Measurements from ENCODE around the gene SLC25A19. TPM values are rescaled to one million over a fixed set of nuclear protein-coding genes. Genes with fewer than 3 reads are reported as not detected.

The SLC25A19 gene
- total and polyA plus RNA-seq, 10 of the 15 experiments (the other 5 are each of a cell fraction or from before 2014, with no cell fraction given): 32.9 to 91.6 (median 53.7) TPM

- TF ChIP-seq RFX5 (IDR thresholded peaks at IDR 0.05; ENCODE audit: low read depth, low read length): no peak
- TF ChIP-seq MXI1 (IDR thresholded peaks at IDR 0.05; ENCODE audit: low read depth, low read length): peak; percentile 53
- TF ChIP-seq KLF5 (IDR thresholded peaks at IDR 0.05; ENCODE audit: partially characterized antibody): peak; percentile 88
- peak; percentile 95; the same call in 1 of the 2 replicates for TF ChIP-seq RB1 (IDR thresholded peaks at IDR 0.05; ENCODE audit: borderline replicate concordance)
- TF ChIP-seq SRF (IDR thresholded peaks at IDR 0.05; ENCODE audit: low read depth in 2 of 2, low read length in 2 of 2): peak in 1 of 2 experiments; percentile 18; a peak in 1 of 4 replicates
- peak; percentile 41; the same call in 1 of the 2 replicates for TF ChIP-seq RAD51 (IDR thresholded peaks at IDR 0.05)
- TF ChIP-seq TCF3 (IDR thresholded peaks at IDR 0.05; ENCODE audit: borderline replicate concordance, insufficient read depth, low read depth, low read length): no peak
- no peak for TF ChIP-seq YBX1 (IDR thresholded peaks at IDR 0.05)
- peak; percentile 97 for TF ChIP-seq IRF5 (IDR thresholded peaks at IDR 0.05; ENCODE audit: borderline replicate concordance)
- no peak for TF ChIP-seq ATF3 (IDR thresholded peaks at IDR 0.05; ENCODE audit: borderline replicate concordance, extremely low read depth, low read depth, low read length)
- peak; percentile 28; the same call in 1 of the 2 replicates for TF ChIP-seq MTA2 (IDR thresholded peaks at IDR 0.05; ENCODE audit: low read depth)
- peak; percentile 63 to 83; a peak in 3 of 4 replicates for TF ChIP-seq BHLHE40 (IDR thresholded peaks at IDR 0.05; ENCODE audit: borderline replicate concordance in 1 of 2, low read depth in 2 of 2, low read length in 1 of 2)
- TF ChIP-seq MEF2B (IDR thresholded peaks at IDR 0.05; ENCODE audit: partially characterized antibody, poor library complexity, severe bottlenecking): peak; percentile 31
- 0 out of 2 replicates have a peak, but pooled peaks have one; percentile 28 for TF ChIP-seq HSF1 (IDR thresholded peaks at IDR 0.05; ENCODE audit: low read depth, low read length)
- TF ChIP-seq GATAD2B (conservative IDR thresholded peaks at IDR 0.05; ENCODE audit: low read depth): peak; percentile 66
- peak; percentile 95 for TF ChIP-seq PML (IDR thresholded peaks at IDR 0.05; ENCODE audit: low read length)
- peak; percentile 96; the same call in 1 of the 2 replicates for TF ChIP-seq RCOR1 (conservative IDR thresholded peaks at IDR 0.05; ENCODE audit: low read depth, low read length)
- TF ChIP-seq MAX (IDR thresholded peaks at IDR 0.05; ENCODE audit: low read depth, low read length): peak; percentile 88; the same call in 1 of the 2 replicates
- peak; percentile 90 for TF ChIP-seq BRCA1 (IDR thresholded peaks at IDR 0.05; ENCODE audit: low read depth, low read length)
- TF ChIP-seq SREBF2 (IDR thresholded peaks at IDR 0.05; ENCODE audit: low read length): no peak
- TF ChIP-seq NR2C1 (IDR thresholded peaks at IDR 0.05): no peak; the same call in 1 of the 2 replicates
- TF ChIP-seq ATF7 (IDR thresholded peaks at IDR 0.05; ENCODE audit: low read depth): peak; percentile 91
- TF ChIP-seq HDGF (IDR thresholded peaks at IDR 0.05): peak; percentile 48
- peak; percentile 99 for TF ChIP-seq CHD2 (IDR thresholded peaks at IDR 0.05; ENCODE audit: borderline replicate concordance, low read depth, low read length)
- 0 out of 2 replicates have a peak, but pooled peaks have one; percentile 8 for TF ChIP-seq DPF2 (IDR thresholded peaks at IDR 0.05)
- no peak for TF ChIP-seq JUND (IDR thresholded peaks at IDR 0.05; ENCODE audit: low read depth, low read length)
- TF ChIP-seq RUNX3 (IDR thresholded peaks at IDR 0.05; ENCODE audit: low read length): peak; percentile 49; the same call in 1 of the 2 replicates
- 0 out of 2 replicates have a peak, but pooled peaks have one; percentile 39 for TF ChIP-seq SMAD5 (IDR thresholded peaks at IDR 0.05; ENCODE audit: low read depth)
Observed at GRCh38 chr17:75261336-75262111, 27.7 kb downstream of the SLC25A19 start, which contains the start of the genes GGA3 and MRPS7 (continued).

Data from GM12878 (cell line).